IMR-90 (cell line): ENCODE results near the gene KRT77. TPM values are rescaled to one million over a fixed set of nuclear protein-coding genes. Genes with fewer than 3 reads are reported as not detected.

Source experiments
- ATAC-seq: fragments of 200-7000 bp; cut with Tn5 transposase; 2 replicates; pipeline ENCODE4 v1.9.1; 2020; ENCODE audit warnings: low read depth, mild to moderate bottlenecking, moderate library complexity
- BruUV-seq: library from RNA; stranded (reverse); fragments of 400-500 nt; replicated peaks from 2 replicates; lab custom pipeline; 2021; lab: Mats Ljungman, UMichigan
- CTCF ChIA-PET: fragments of 300-600 bp; formaldehyde crosslinking; extraction: SDS; loops from one replicate; lab custom pipeline; 2021; ENCODE audit warnings: antibody characterized with exemption; lab: Yijun Ruan, JAX
- POLR2A ChIA-PET: fragments of 300-600 bp; sonication (Branson Sonifier 250); formaldehyde crosslinking; loops from one replicate; lab custom pipeline; 2022; ENCODE audit warnings: antibody characterized with exemption; ENCODE audit not compliant: unreplicated experiment; lab: Charles Lee
- DNase-seq: peaks from one replicate; pipeline ENCODE4 v3.0.0; 2013
- H2AFZ ChIP-seq: replicated peaks from 2 replicates; pipeline ENCODE3; 2013; ENCODE audit warnings: low read length, mild to moderate bottlenecking; ENCODE audit not compliant: poor library complexity
- H2AK5ac ChIP-seq: 2 replicates; pipeline ENCODE4 v1.6.1; 2013; ENCODE audit warnings: low read depth, low read length, inconsistent platforms
- H2AK9ac ChIP-seq: replicated peaks from 2 replicates; pipeline ENCODE3; 2013; ENCODE audit warnings: mild to moderate bottlenecking, low read depth, low read length, moderate library complexity; ENCODE audit not compliant: poor library complexity
- H2BK120ac ChIP-seq: 2 replicates; pipeline ENCODE4 v1.6.1; 2013; ENCODE audit warnings: low read depth, low read length, inconsistent platforms
- H2BK15ac ChIP-seq: 3 replicates; pipeline ENCODE4 v1.6.1; 2013; ENCODE audit warnings: low read depth, low read length, inconsistent platforms
- H2BK20ac ChIP-seq: 2 replicates; pipeline ENCODE4 v1.6.1; 2013; ENCODE audit warnings: low read depth, mild to moderate bottlenecking, inconsistent platforms, low read length, moderate library complexity
- H2BK5ac ChIP-seq: 2 replicates; pipeline ENCODE4 v1.6.1; 2013; ENCODE audit warnings: mild to moderate bottlenecking, low read depth, low read length, inconsistent platforms; ENCODE audit not compliant: poor library complexity, severe bottlenecking
- H3K14ac ChIP-seq: replicated peaks from 2 replicates; pipeline ENCODE4 v1.6.1; 2013; ENCODE audit warnings: low read depth, low read length, inconsistent platforms
- H3K18ac ChIP-seq: 2 replicates; pipeline ENCODE4 v1.6.1; 2013; ENCODE audit warnings: low read depth, low read length, control low read depth
- H3K23ac ChIP-seq: 2 replicates; pipeline ENCODE4 v1.6.1; 2013; ENCODE audit warnings: low read depth, low read length, inconsistent platforms
- H3K27ac ChIP-seq: 2 replicates; pipeline ENCODE4 v1.5.1; 2013; ENCODE audit warnings: mild to moderate bottlenecking, control low read depth, low read length; ENCODE audit not compliant: insufficient read depth
- H3K27me3 ChIP-seq: 2 replicates; pipeline ENCODE4 v1.6.1; 2013; ENCODE audit warnings: low read length; ENCODE audit not compliant: control insufficient read depth, insufficient read depth
- H3K36me3 ChIP-seq: 2 replicates; pipeline ENCODE4 v1.6.1; 2013; ENCODE audit warnings: low read length, mixed read lengths; ENCODE audit not compliant: control insufficient read depth, insufficient read depth
- H3K4ac ChIP-seq: 2 replicates; pipeline ENCODE4 v1.6.1; 2013; ENCODE audit warnings: low read depth, low read length, inconsistent platforms
- H3K4me1 ChIP-seq: 2 replicates; pipeline ENCODE4 v1.6.1; 2013; ENCODE audit warnings: low read length, mixed read lengths; ENCODE audit not compliant: control insufficient read depth, insufficient read depth
- H3K4me2 ChIP-seq: 2 replicates; pipeline ENCODE4 v1.6.1; 2013; ENCODE audit warnings: low read depth, mild to moderate bottlenecking, control low read depth, low read length, moderate library complexity
- H3K4me3 ChIP-seq: 2 replicates; pipeline ENCODE4 v1.5.1; 2013; ENCODE audit warnings: low read depth, mild to moderate bottlenecking, control low read depth, low read length, moderate library complexity; ENCODE audit not compliant: insufficient read depth
- H3K56ac ChIP-seq: 2 replicates; pipeline ENCODE4 v1.6.1; 2013; ENCODE audit warnings: low read length, inconsistent platforms; ENCODE audit not compliant: insufficient read depth; ENCODE audit errors: extremely low read depth
- H3K79me1 ChIP-seq, 2 experiments: 2 replicates each; pipeline ENCODE4 v1.6.1; 2013; ENCODE audit warnings: low read length in 2 of 2, inconsistent platforms in 1 of 2, low read depth in 1 of 2
- H3K9ac ChIP-seq: 2 replicates; pipeline ENCODE4 v1.6.1; 2013; ENCODE audit warnings: low read depth, low read length, control low read depth
- H3K9me1 ChIP-seq: 2 replicates; pipeline ENCODE4 v1.6.1; 2013; ENCODE audit warnings: low read length, inconsistent platforms; ENCODE audit not compliant: insufficient read depth
- H3K9me3 ChIP-seq: 2 replicates; pipeline ENCODE4 v1.6.1; 2013; ENCODE audit warnings: low read length; ENCODE audit not compliant: control insufficient read depth, insufficient read depth
- H4K20me1 ChIP-seq: 2 replicates; pipeline ENCODE4 v1.6.1; 2013; ENCODE audit warnings: low read length, inconsistent platforms; ENCODE audit not compliant: insufficient read depth
- H4K5ac ChIP-seq: 2 replicates; pipeline ENCODE4 v1.6.1; 2013; ENCODE audit warnings: mild to moderate bottlenecking, low read depth, low read length, control low read depth
- H4K8ac ChIP-seq, 2 experiments: 2 replicates each; pipeline ENCODE4 v1.6.1; 2013; ENCODE audit warnings: low read depth in 2 of 2, low read length in 2 of 2, control low read depth in 1 of 2, inconsistent platforms in 1 of 2
- H4K91ac ChIP-seq: 2 replicates; pipeline ENCODE4 v1.6.1; 2013; ENCODE audit warnings: low read depth, low read length, inconsistent platforms; ENCODE audit not compliant: insufficient read depth
- BHLHE40 ChIP-seq: fragments of 150-350 bp; IDR thresholded peaks from 2 replicates; pipeline ENCODE4 v1.6.1; 2016; ENCODE audit warnings: mild to moderate bottlenecking, low read depth, low read length
- CTCF ChIP-seq: conservative IDR thresholded peaks from 2 replicates; pipeline ENCODE4 v1.5.1; 2012; ENCODE audit warnings: mild to moderate bottlenecking, low read depth, low read length, improper control_type of control experiment
- FOS ChIP-seq: fragments of 150-350 bp; IDR thresholded peaks from 2 replicates; pipeline ENCODE4 v1.6.1; 2016; ENCODE audit warnings: low read depth, low read length
- MAZ ChIP-seq: IDR thresholded peaks from 2 replicates; pipeline ENCODE4 v1.6.1; 2012; ENCODE audit warnings: low read depth, mild to moderate bottlenecking, low read length, improper control_type of control experiment, moderate library complexity, borderline replicate concordance
- MXI1 ChIP-seq: IDR thresholded peaks from 2 replicates; pipeline ENCODE4 v1.6.1; 2012; ENCODE audit warnings: low read depth, mild to moderate bottlenecking, low read length, moderate library complexity, borderline replicate concordance
- NFE2L2 ChIP-seq: fragments of 150-350 bp; IDR thresholded peaks from 2 replicates; pipeline ENCODE4 v1.6.1; 2016; ENCODE audit warnings: low read depth, mild to moderate bottlenecking, low read length
- POLR2A ChIP-seq: IDR thresholded peaks from 2 replicates; pipeline ENCODE4 v1.6.1; 2012; ENCODE audit warnings: mild to moderate bottlenecking, low read depth, low read length
- RAD21 ChIP-seq: IDR thresholded peaks from 2 replicates; pipeline ENCODE4 v1.6.1; 2012; ENCODE audit warnings: low read length, improper control_type of control experiment
- RCOR1 ChIP-seq: IDR thresholded peaks from 2 replicates; pipeline ENCODE4 v1.6.1; 2012; ENCODE audit warnings: mild to moderate bottlenecking, low read length, improper control_type of control experiment; ENCODE audit not compliant: insufficient replicate concordance
- USF2 ChIP-seq: fragments of 150-350 bp; IDR thresholded peaks from 2 replicates; pipeline ENCODE4 v1.6.1; 2017; ENCODE audit warnings: mild to moderate bottlenecking, antibody characterized with exemption, low read length, low read depth
- WGBS, 2 experiments: methylation state at CpG; one replicate each; pipeline versions ENCODE4 v1.1.5 to v1.1.7; 2013; ENCODE audit warnings: missing lambda C conversion rate in 2 of 2; ENCODE audit not compliant: insufficient read length in 1 of 2; ENCODE audit errors: extremely low coverage in 2 of 2; 5-methylcytosine and 5-hydroxymethylcytosine counted together
- dilution Hi-C: fragments of 300-500 bp; cut with HindIII; formaldehyde crosslinking; loops from one replicate; pipeline ENCODE4 v1.14.3; 2018; ENCODE audit warnings: low sequenced_read_pairs; ENCODE audit not compliant: unreplicated experiment
- in situ Hi-C: fragments of 300-500 bp; cut with MboI; formaldehyde crosslinking; loops from 3 replicates; pipeline ENCODE4 v1.14.3; 2019; ENCODE audit warnings: low sequenced_read_pairs, inconsistent platforms, mixed read lengths
- intact Hi-C: fragments of 100-400 bp; cut with micrococcal nuclease; formaldehyde crosslinking; loops from 2 replicates; pipeline ENCODE4 v1.10.0; 2022
- polyA plus RNA-seq, 3 experiments: library from polyadenylated mRNA; depleted of rRNA; stranded (reverse); fragments of >200 nt; gene quantifications; 2 replicates each; pipeline ENCODE4 v1.2.3, GENCODE V29; 2012; ENCODE audit warnings: low replicate concordance in 1 of 3
- total RNA-seq: library from RNA; depleted of rRNA; stranded (reverse); fragments of >200 nt; gene quantifications from 2 replicates; pipeline ENCODE4 v1.2.3, GENCODE V29; 2012
- TF ChIP-seq, protein P1 (sequence below): fragments of 150-350 bp; IDR thresholded peaks from 2 replicates; pipeline ENCODE4 v1.6.1; 2016; ENCODE audit warnings: low read depth, mild to moderate bottlenecking, low read length, moderate library complexity, borderline replicate concordance

Gene KRT77
- total and polyA plus RNA-seq, 2 of the 4 experiments (the other 2 are of a cell fraction): not detected

DNA sequence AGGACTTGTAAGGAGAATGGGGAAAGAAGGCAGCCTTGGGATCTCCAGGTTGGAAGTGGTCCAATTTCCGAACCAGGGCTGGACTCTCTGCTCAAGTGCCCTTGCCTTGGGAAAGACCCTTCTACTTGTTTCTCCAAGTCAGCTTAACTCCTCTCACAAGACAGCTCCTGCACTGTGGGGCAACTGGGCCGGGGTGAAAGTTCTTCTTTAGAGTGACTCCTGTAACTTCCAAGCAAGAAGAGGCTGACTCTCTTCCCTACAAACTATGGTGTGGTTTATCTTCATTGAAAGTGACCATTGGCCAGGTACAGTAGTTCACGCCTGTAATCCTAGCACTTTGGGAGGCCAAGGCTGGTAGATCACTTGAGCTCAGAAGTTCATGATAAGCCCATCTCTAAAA is 36.9 kb downstream of the KRT77 start:
- H3K36me3 ChIP-seq: no peaks in the 10 kb centered on the region
- intact Hi-C loops: no loop called here
- WGBS, 2 experiments: no CpG with 5 or more reads among the region's 3 CpGs

More for the DNA sequence above, 36.9 kb downstream of the KRT77 start:
- Histone ChIP-seq H2BK120ac (no peak overlapping the region), H3K4me1 (no peaks in the 10 kb centered on the region), H3K9me1 (no peaks in the 10 kb centered on the region), H2BK15ac (no peak overlapping the region), H3K4me2 (no peak overlapping the region), H2AK9ac (no peak overlapping the region), H2AFZ (no peak overlapping the region), H3K9me3 (no peaks in the 10 kb centered on the region), H3K9ac (no peak overlapping the region), H3K27me3 (peaks cover 18% of the 10 kb centered on the region), H3K56ac (no peak overlapping the region), H3K18ac (no peak overlapping the region), H3K14ac (no peak overlapping the region), H3K23ac (no peak overlapping the region), H4K5ac (no peak overlapping the region), H4K8ac (no peak overlapping the region), H2BK20ac (no peak overlapping the region), H2AK5ac (no peak overlapping the region), H3K4ac (no peak overlapping the region), H3K79me1 (no peaks in the 10 kb centered on the region), H4K91ac (no peak overlapping the region), H3K4me3 (no peak overlapping the region), H3K27ac (no peak overlapping the region), H2BK5ac (no peak overlapping the region), H4K20me1 (no peaks in the 10 kb centered on the region)
- ATAC-seq: no peak
- no TSS peak for BruUV-seq
- in situ Hi-C loops (loop anchor here (5.0 kb wide), 1 partner anchor 51 kb away; no protein-coding TSS in a partner anchor), dilution Hi-C loops (no loop called here)
- TF ChIP-seq RAD21: no peak
- TF ChIP-seq, protein P1, sequence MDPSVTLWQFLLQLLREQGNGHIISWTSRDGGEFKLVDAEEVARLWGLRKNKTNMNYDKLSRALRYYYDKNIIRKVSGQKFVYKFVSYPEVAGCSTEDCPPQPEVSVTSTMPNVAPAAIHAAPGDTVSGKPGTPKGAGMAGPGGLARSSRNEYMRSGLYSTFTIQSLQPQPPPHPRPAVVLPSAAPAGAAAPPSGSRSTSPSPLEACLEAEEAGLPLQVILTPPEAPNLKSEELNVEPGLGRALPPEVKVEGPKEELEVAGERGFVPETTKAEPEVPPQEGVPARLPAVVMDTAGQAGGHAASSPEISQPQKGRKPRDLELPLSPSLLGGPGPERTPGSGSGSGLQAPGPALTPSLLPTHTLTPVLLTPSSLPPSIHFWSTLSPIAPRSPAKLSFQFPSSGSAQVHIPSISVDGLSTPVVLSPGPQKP: no peak
- no peak for TF ChIP-seq USF2
- TF ChIP-seq MXI1: no peak
- no peak for TF ChIP-seq BHLHE40
- TF ChIP-seq FOS: no peak
- TF ChIP-seq NFE2L2: no peak
- no peak for TF ChIP-seq CTCF
- no peak for TF ChIP-seq POLR2A
- TF ChIP-seq RCOR1: no peak
- TF ChIP-seq MAZ: no peak
- ChIA-PET CTCF (no interaction called here), POLR2A (no interaction called here)
- DNase-seq: no peak
